Measurements from ENCODE around the gene PRDM15. TPM values are rescaled to one million over a fixed set of nuclear protein-coding genes. Genes with fewer than 3 reads are reported as not detected.

The PRDM15 gene
- total and polyA plus RNA-seq, 2 experiments from 2014 or later, result 2.3 to 4.2 TPM

GRCh38 chr21:41906770-41907169, 27.6 kb upstream of the PRDM15 start:
- peaks cover 18% of the 10 kb centered on the region for H3K36me3 ChIP-seq (ENCODE audit: low read depth)
- H2AFZ ChIP-seq, result no peak overlapping the region
- H3K27ac ChIP-seq, result no peak overlapping the region
- no peaks in the 10 kb centered on the region for H3K4me1 ChIP-seq (ENCODE audit: insufficient read depth)
- H3K27me3 ChIP-seq (replicated peaks; ENCODE audit: insufficient read depth), result no peaks in the 10 kb centered on the region
- in situ Hi-C loops (cut with MboI), result no loop called here
- DNase-seq, result no peak
- H3K9ac ChIP-seq, result no peak overlapping the region
- no peaks in the 10 kb centered on the region for H4K20me1 ChIP-seq (ENCODE audit: insufficient read depth)
- H3K9me3 ChIP-seq (ENCODE audit: low read depth), result no peaks in the 10 kb centered on the region
- H3K4me2 ChIP-seq (ENCODE audit: unreplicated experiment), result no peak overlapping the region
- H3F3A ChIP-seq (ENCODE audit: insufficient read depth), result no peaks in the 10 kb centered on the region
- 90 to 92% methylated on average over 14 of the region's 14 CpGs for WGBS, 2 experiments (ENCODE audit: low coverage in 1 of 2, low lambda C conversion rate in 2 of 2, missing lambda C conversion rate in 2 of 2)
- no peak overlapping the region for H3K4me3 ChIP-seq
- TF ChIP-seq EZH2phosphoT487 (IDR thresholded peaks at IDR 0.05; ENCODE audit: insufficient read depth, low read depth) (no peak), EZH2 (IDR thresholded peaks at IDR 0.05; ENCODE audit: insufficient read depth, poor library complexity, severe bottlenecking) (no peak)
- H3K9me2 ChIP-seq (ENCODE audit: insufficient read depth), result no peaks in the 10 kb centered on the region
- H3K79me2 ChIP-seq (ENCODE audit: insufficient read depth), result no peaks in the 10 kb centered on the region

- no peak overlapping the region for H3K4me2 ChIP-seq (ENCODE audit: unreplicated experiment)
- 88% methylated on average over 22 to 23 of the region's 23 CpGs for WGBS, 2 experiments (ENCODE audit: low coverage in 1 of 2, low lambda C conversion rate in 2 of 2, missing lambda C conversion rate in 2 of 2)
- no peak overlapping the region for H3K4me3 ChIP-seq
- H3K4me1 ChIP-seq (ENCODE audit: insufficient read depth), result no peaks in the 10 kb centered on the region
- H3K9me3 ChIP-seq (ENCODE audit: low read depth), result no peaks in the 10 kb centered on the region
- no peaks in the 10 kb centered on the region for H3K27me3 ChIP-seq (replicated peaks; ENCODE audit: insufficient read depth)
- in situ Hi-C loops (cut with MboI), result no loop called here
- DNase-seq, result no peak
- H3K9me2 ChIP-seq (ENCODE audit: insufficient read depth), result no peaks in the 10 kb centered on the region
- H3F3A ChIP-seq (ENCODE audit: insufficient read depth), result no peaks in the 10 kb centered on the region
- peaks cover 7% of the 10 kb centered on the region; the same call in 1 of the 2 replicates for H3K36me3 ChIP-seq (ENCODE audit: low read depth)
- no peak overlapping the region for H3K9ac ChIP-seq
- TF ChIP-seq EZH2 (IDR thresholded peaks at IDR 0.05; ENCODE audit: insufficient read depth, poor library complexity, severe bottlenecking) (no peak), EZH2phosphoT487 (IDR thresholded peaks at IDR 0.05; ENCODE audit: insufficient read depth, low read depth) (no peak)
- H3K27ac ChIP-seq, result no peak overlapping the region
- no peak overlapping the region for H2AFZ ChIP-seq
- no peaks in the 10 kb centered on the region for H4K20me1 ChIP-seq (ENCODE audit: insufficient read depth)
- H3K79me2 ChIP-seq (ENCODE audit: insufficient read depth), result no peaks in the 10 kb centered on the region
These were observed 24.6 kb upstream of the PRDM15 start for GRCh38 chr21:41903559-41904351.

GRCh38 chr21:41902946-41903345, 23.8 kb upstream of the PRDM15 start:
- H4K20me1 ChIP-seq (ENCODE audit: insufficient read depth), result no peaks in the 10 kb centered on the region
- H2AFZ ChIP-seq, result no peak overlapping the region
- peaks cover 3% of the 10 kb centered on the region; the same call in 1 of the 2 replicates for H3K36me3 ChIP-seq (ENCODE audit: low read depth)
- WGBS, 2 experiments (ENCODE audit: low coverage in 1 of 2, low lambda C conversion rate in 2 of 2, missing lambda C conversion rate in 2 of 2), result 97 to 98% methylated on average over 8 of the region's 8 CpGs
- in situ Hi-C loops (cut with MboI), result no loop called here
- no peaks in the 10 kb centered on the region for H3K9me2 ChIP-seq (ENCODE audit: insufficient read depth)
- no peak overlapping the region for H3K27ac ChIP-seq
- no peaks in the 10 kb centered on the region for H3K9me3 ChIP-seq (ENCODE audit: low read depth)
- H3K4me3 ChIP-seq, result no peak overlapping the region
- no peaks in the 10 kb centered on the region for H3K27me3 ChIP-seq (replicated peaks; ENCODE audit: insufficient read depth)
- H3K9ac ChIP-seq, result no peak overlapping the region
- H3K79me2 ChIP-seq (ENCODE audit: insufficient read depth), result no peaks in the 10 kb centered on the region
- no peaks in the 10 kb centered on the region for H3K4me1 ChIP-seq (ENCODE audit: insufficient read depth)
- DNase-seq, result no peak
- TF ChIP-seq EZH2phosphoT487 (IDR thresholded peaks at IDR 0.05; ENCODE audit: insufficient read depth, low read depth) (no peak), EZH2 (IDR thresholded peaks at IDR 0.05; ENCODE audit: insufficient read depth, poor library complexity, severe bottlenecking) (no peak)
- H3K4me2 ChIP-seq (ENCODE audit: unreplicated experiment), result no peak overlapping the region
- no peaks in the 10 kb centered on the region for H3F3A ChIP-seq (ENCODE audit: insufficient read depth)

- no peak overlapping the region for H3K4me3 ChIP-seq
- TF ChIP-seq EZH2phosphoT487 (IDR thresholded peaks at IDR 0.05; ENCODE audit: insufficient read depth, low read depth), result no peak
- no peak for TF ChIP-seq EZH2 (IDR thresholded peaks at IDR 0.05; ENCODE audit: insufficient read depth, poor library complexity, severe bottlenecking)
- no peak overlapping the region for H2AFZ ChIP-seq
- no peaks in the 10 kb centered on the region for H3K79me2 ChIP-seq (ENCODE audit: insufficient read depth)
- no peak overlapping the region for H3K27ac ChIP-seq
- H3K27me3 ChIP-seq (replicated peaks; ENCODE audit: insufficient read depth), result no peaks in the 10 kb centered on the region
- peaks cover 3% of the 10 kb centered on the region; the same call in 1 of the 2 replicates for H3K36me3 ChIP-seq (ENCODE audit: low read depth)
- 94 to 98% methylated on average over 3 of the region's 3 CpGs for WGBS, 2 experiments (ENCODE audit: low coverage in 1 of 2, low lambda C conversion rate in 2 of 2, missing lambda C conversion rate in 2 of 2)
- H3K4me2 ChIP-seq (ENCODE audit: unreplicated experiment), result no peak overlapping the region
- no peaks in the 10 kb centered on the region for H3K4me1 ChIP-seq (ENCODE audit: insufficient read depth)
- no peaks in the 10 kb centered on the region for H3K9me2 ChIP-seq (ENCODE audit: insufficient read depth)
- H3K9me3 ChIP-seq (ENCODE audit: low read depth), result no peaks in the 10 kb centered on the region
- DNase-seq, result no peak
- in situ Hi-C loops (cut with MboI), result no loop called here
- no peak overlapping the region for H3K9ac ChIP-seq
- no peaks in the 10 kb centered on the region for H3F3A ChIP-seq (ENCODE audit: insufficient read depth)
- no peaks in the 10 kb centered on the region for H4K20me1 ChIP-seq (ENCODE audit: insufficient read depth)
These were observed 22.6 kb upstream of the PRDM15 start for GRCh38 chr21:41901782-41902181.
